NCI-H2081 (cell line): Measurements from ENCODE around the gene C14orf132.

ENCODE experiments used
- DNase-seq, 2 experiments: peaks; one replicate each; lab custom pipeline; 2025; lab: John Stamatoyannopoulos, UW

The C14orf132 gene

GRCh38 chr14:96082420-96083300 is 43.5 kb downstream of the C14orf132 start:
- no peak for DNase-seq

GRCh38 chr14:96083667-96084320 is 44.6 kb downstream of the C14orf132 start:
- DNase-seq, result peak; percentile 45 to 76

- no peak for DNase-seq
Measured at GRCh38 chr14:96084796-96085195, 45.6 kb downstream of the C14orf132 start.

GRCh38 chr14:96085369-96085768 is 46.2 kb downstream of the C14orf132 start:
- no peak for DNase-seq

GRCh38 chr14:96086032-96086431 is 46.9 kb downstream of the C14orf132 start:
- no peak for DNase-seq

- DNase-seq, result no peak
Measured at GRCh38 chr14:96086574-96087077, 47.5 kb downstream of the C14orf132 start.

GRCh38 chr14:96088074-96088473 is 48.9 kb downstream of the C14orf132 start:
- DNase-seq, result no peak

- no peak for DNase-seq
Measured at GRCh38 chr14:96088481-96088880, 49.3 kb downstream of the C14orf132 start.

- DNase-seq, result no peak
Measured at GRCh38 chr14:96088911-96089310, 49.7 kb downstream of the C14orf132 start.

GRCh38 chr14:96089401-96089800 is 50.2 kb downstream of the C14orf132 start:
- no peak for DNase-seq

GRCh38 chr14:96090441-96091148 is 51.4 kb downstream of the C14orf132 start:
- peak; percentile 55 to 75 for DNase-seq

- DNase-seq, result no peak
Measured at GRCh38 chr14:96091149-96091693, 52.1 kb downstream of the C14orf132 start.

- DNase-seq, result no peak
Measured at GRCh38 chr14:96091941-96092411, 52.8 kb downstream of the C14orf132 start.

GRCh38 chr14:96092936-96093335 is 53.8 kb downstream of the C14orf132 start:
- DNase-seq, result no peak

GRCh38 chr14:96094211-96094610 is 55.0 kb downstream of the C14orf132 start:
- no peak for DNase-seq

- no peak for DNase-seq
Measured at GRCh38 chr14:96094656-96095055, 55.5 kb downstream of the C14orf132 start.

GRCh38 chr14:96095058-96095457 is 55.9 kb downstream of the C14orf132 start:
- no peak for DNase-seq

- peak; percentile 72 to 89 for DNase-seq
Measured at GRCh38 chr14:96095581-96096476, 56.7 kb downstream of the C14orf132 start.

- DNase-seq, result no peak
Measured at GRCh38 chr14:96096639-96097610, 57.8 kb downstream of the C14orf132 start.

- DNase-seq, result no peak
Measured at GRCh38 chr14:96097752-96098151, 58.6 kb downstream of the C14orf132 start.
